HUES64 (cell line): Measurements from ENCODE around the gene SLC39A1.
A peak's percentile ranks its signal among the peaks of the same experiment; 100 is the strongest.

Experiments used
- H3K27ac ChIP-seq: 2 replicates; pipeline ENCODE4 v1.7.0; 2013; ENCODE audit warnings: low read depth, low read length, inconsistent platforms
- H3K27me3 ChIP-seq: 2 replicates; pipeline ENCODE4 v1.6.1; 2013; ENCODE audit warnings: mild to moderate bottlenecking, low read length; ENCODE audit not compliant: insufficient read depth
- H3K36me3 ChIP-seq: 2 replicates; pipeline ENCODE4 v1.6.1; 2013; ENCODE audit warnings: mild to moderate bottlenecking, low read length; ENCODE audit not compliant: insufficient read depth
- H3K4me1 ChIP-seq: 2 replicates; pipeline ENCODE4 v1.6.1; 2013; ENCODE audit warnings: mild to moderate bottlenecking, low read length, moderate library complexity; ENCODE audit not compliant: insufficient read depth
- H3K4me3 ChIP-seq: 2 replicates; pipeline ENCODE4 v1.5.1; 2013; ENCODE audit warnings: mild to moderate bottlenecking, low read length, moderate library complexity
- H3K9ac ChIP-seq: 2 replicates; pipeline ENCODE4 v1.6.1; 2013; ENCODE audit warnings: mild to moderate bottlenecking, low read depth, low read length
- H3K9me3 ChIP-seq: 2 replicates; pipeline ENCODE4 v1.6.1; 2013; ENCODE audit warnings: low read depth, low read length; ENCODE audit not compliant: insufficient read depth
- WGBS: fragments of 150-250, 120-280 bp; methylation state at CpG from one replicate; pipeline ENCODE4 v1.1.7; 2013; ENCODE audit warnings: missing lambda C conversion rate; 5-methylcytosine and 5-hydroxymethylcytosine counted together

SLC39A1 gene

GRCh38 chr1:153960206-153960605 is 3.1 kb downstream of the SLC39A1 start:
- no peak overlapping the region for H3K9ac ChIP-seq
- H3K27me3 ChIP-seq: no peaks in the 10 kb centered on the region
- no peaks in the 10 kb centered on the region for H3K9me3 ChIP-seq
- 93% methylated on average over 11 of the region's 11 CpGs for WGBS
- peaks cover 18% of the 10 kb centered on the region for H3K4me1 ChIP-seq
- no peak overlapping the region for H3K4me3 ChIP-seq
- H3K36me3 ChIP-seq: peaks cover 27% of the 10 kb centered on the region
- H3K27ac ChIP-seq: no peak overlapping the region

- Histone ChIP-seq H3K9ac (no peak overlapping the region), H3K27ac (peak overlapping the region; percentile 43; the same call in 1 of the 2 replicates), H3K9me3 (no peaks in the 10 kb centered on the region), H3K36me3 (peaks cover 30% of the 10 kb centered on the region), H3K4me1 (peaks cover 18% of the 10 kb centered on the region), H3K4me3 (no peak overlapping the region), H3K27me3 (no peaks in the 10 kb centered on the region)
- 73% methylated on average over 3 of the region's 3 CpGs for WGBS
These were observed 3.9 kb downstream of the SLC39A1 start for GRCh38 chr1:153959454-153959853.

- 59% methylated on average over 4 of the region's 4 CpGs for WGBS
- H3K27me3 ChIP-seq: no peaks in the 10 kb centered on the region
These were observed 4.4 kb downstream of the SLC39A1 start for GRCh38 chr1:153958961-153959260.

GRCh38 chr1:153958111-153958960 is 5.0 kb downstream of the SLC39A1 start, which contains the start of gene CRTC2:
Gene CRTC2 (minus strand): TSS chr1:153958612. CDS start chr1:153958497, 115 bp downstream.
- Histone ChIP-seq H3K4me3 (peak within 1 kb of the TSS; percentile 94), H3K36me3 (peaks cover 41% of the 10 kb centered on the region), H3K9ac (peak within 1 kb of the TSS; percentile 87), H3K27me3 (no peaks in the 10 kb centered on the region), H3K9me3 (no peaks in the 10 kb centered on the region), H3K4me1 (peaks cover 18% of the 10 kb centered on the region), H3K27ac (peak within 1 kb of the TSS; percentile 86)
- under 1% methylated on average over 75 of the region's 75 CpGs for WGBS

More at GRCh38 chr1:153958961-153959260, 4.4 kb downstream of the SLC39A1 start:
- H3K9ac ChIP-seq: no peak overlapping the region
- no peaks in the 10 kb centered on the region for H3K9me3 ChIP-seq
- peak overlapping the region; percentile 43; the same call in 1 of the 2 replicates for H3K27ac ChIP-seq
- peaks cover 18% of the 10 kb centered on the region for H3K4me1 ChIP-seq
- H3K4me3 ChIP-seq: peak overlapping the region; percentile 26
- H3K36me3 ChIP-seq: peaks cover 36% of the 10 kb centered on the region

GRCh38 chr1:153957744-153958110 is 5.6 kb downstream of the SLC39A1 start:
- peaks cover 18% of the 10 kb centered on the region for H3K4me1 ChIP-seq
- H3K27me3 ChIP-seq: no peaks in the 10 kb centered on the region
- H3K9ac ChIP-seq: peak overlapping the region; percentile 87
- H3K27ac ChIP-seq: peak overlapping the region; percentile 86
- peaks cover 44% of the 10 kb centered on the region for H3K36me3 ChIP-seq
- H3K4me3 ChIP-seq: peak overlapping the region; percentile 94
- 1% methylated on average over 13 of the region's 13 CpGs for WGBS
- no peaks in the 10 kb centered on the region for H3K9me3 ChIP-seq

GRCh38 chr1:153956997-153957715 is 6.2 kb downstream of the SLC39A1 start:
- H3K4me3 ChIP-seq: peak overlapping the region; percentile 94
- no peaks in the 10 kb centered on the region for H3K9me3 ChIP-seq
- H3K4me1 ChIP-seq: peaks cover 18% of the 10 kb centered on the region
- no peaks in the 10 kb centered on the region for H3K27me3 ChIP-seq
- peak overlapping the region; percentile 87 for H3K9ac ChIP-seq
- H3K27ac ChIP-seq: peak overlapping the region; percentile 86
- H3K36me3 ChIP-seq: peaks cover 50% of the 10 kb centered on the region
- 39% methylated on average over 5 of the region's 6 CpGs for WGBS

- Histone ChIP-seq H3K9ac (no peak overlapping the region), H3K9me3 (no peaks in the 10 kb centered on the region), H3K36me3 (peaks cover 52% of the 10 kb centered on the region), H3K27ac (no peak overlapping the region), H3K4me1 (peaks cover 9% of the 10 kb centered on the region; the same call in 1 of the 2 replicates), H3K27me3 (no peaks in the 10 kb centered on the region), H3K4me3 (no peak overlapping the region)
- WGBS: 97% methylated on average over 10 of the region's 10 CpGs
These were observed 8.5 kb downstream of the SLC39A1 start for GRCh38 chr1:153954826-153955225.

GRCh38 chr1:153953859-153954365 is 9.4 kb downstream of the SLC39A1 start:
- H3K4me1 ChIP-seq: peaks cover 9% of the 10 kb centered on the region; the same call in 1 of the 2 replicates
- 92% methylated on average over 4 of the region's 4 CpGs for WGBS
- H3K9me3 ChIP-seq: no peaks in the 10 kb centered on the region
- H3K27ac ChIP-seq: no peak overlapping the region
- peaks cover 52% of the 10 kb centered on the region for H3K36me3 ChIP-seq
- no peak overlapping the region for H3K9ac ChIP-seq
- H3K27me3 ChIP-seq: no peaks in the 10 kb centered on the region
- H3K4me3 ChIP-seq: no peak overlapping the region

- H3K27ac ChIP-seq: no peak overlapping the region
- H3K9me3 ChIP-seq: no peaks in the 10 kb centered on the region
- no peak overlapping the region for H3K9ac ChIP-seq
- 95% methylated on average over 2 of the region's 2 CpGs for WGBS
- peaks cover 2% of the 10 kb centered on the region; the same call in 1 of the 2 replicates for H3K4me1 ChIP-seq
- H3K36me3 ChIP-seq: peaks cover 70% of the 10 kb centered on the region
- no peak overlapping the region for H3K4me3 ChIP-seq
- H3K27me3 ChIP-seq: no peaks in the 10 kb centered on the region
These were observed 11.5 kb downstream of the SLC39A1 start for GRCh38 chr1:153951801-153952200.

- H3K9ac ChIP-seq: no peak overlapping the region
- WGBS: 93% methylated on average over 11 of the region's 11 CpGs
- no peaks in the 10 kb centered on the region for H3K9me3 ChIP-seq
- H3K36me3 ChIP-seq: peaks cover 70% of the 10 kb centered on the region
- no peaks in the 10 kb centered on the region for H3K4me1 ChIP-seq
- H3K27me3 ChIP-seq: no peaks in the 10 kb centered on the region
- no peak overlapping the region for H3K4me3 ChIP-seq
- H3K27ac ChIP-seq: no peak overlapping the region
These were observed 12.2 kb downstream of the SLC39A1 start for GRCh38 chr1:153951183-153951582.
